Fibroblast of upper back skin (primary cell): Measurements from ENCODE around the gene GAN.
"Not testable (repeated sequence)": the region's sequence is repeated elsewhere in the genome, so short reads cannot be mapped to it uniquely, and the experiment has no call there.

ENCODE experiments used
- DNase-seq: peaks from one replicate; pipeline ENCODE4 v3.0.0-alpha.2; 2013

Gene GAN

DNA sequence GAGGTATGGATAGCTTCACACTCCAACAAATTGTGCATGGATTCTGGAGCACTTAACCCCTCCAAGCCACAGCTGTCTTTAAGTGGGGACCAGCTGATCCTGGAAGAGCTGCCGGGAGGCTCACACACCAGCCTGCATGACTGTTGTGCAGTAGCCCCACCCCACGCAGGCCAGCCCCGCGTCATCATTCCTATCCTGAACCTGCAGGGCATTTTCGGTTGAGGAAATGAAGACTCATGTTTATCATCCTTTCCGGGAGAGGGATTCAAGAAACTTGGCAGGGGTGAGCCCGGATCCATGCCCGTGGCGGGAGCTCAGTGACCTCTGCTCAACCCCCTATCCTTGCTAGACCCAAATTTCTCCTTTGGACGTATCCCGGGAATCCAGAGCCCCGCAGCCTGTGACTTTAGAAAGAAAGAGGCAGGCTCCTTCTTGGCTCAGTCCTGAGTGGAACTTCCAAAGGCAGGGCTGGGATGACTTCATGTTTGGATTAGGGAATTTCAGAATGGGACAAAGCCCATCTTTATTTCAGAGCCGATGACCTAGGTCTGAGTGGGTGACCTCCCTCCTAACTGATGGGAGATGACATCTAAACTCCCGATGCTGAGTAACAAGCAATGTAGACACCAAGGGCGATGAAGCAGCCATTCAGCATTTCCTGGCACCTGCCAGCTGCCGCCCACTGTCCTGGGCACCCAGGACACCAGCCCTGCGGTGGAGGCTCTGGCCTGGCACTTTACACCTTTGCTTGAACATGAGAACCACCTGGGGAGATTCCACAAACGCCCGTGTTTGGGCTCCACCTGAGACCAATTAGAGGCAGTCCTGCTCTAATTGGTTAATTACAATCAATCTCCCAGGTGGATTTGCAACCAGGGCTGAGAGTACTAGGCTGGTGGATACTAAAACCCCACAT is 86.5 kb downstream of the GAN start:
- peak; percentile 11 for DNase-seq

DNA sequence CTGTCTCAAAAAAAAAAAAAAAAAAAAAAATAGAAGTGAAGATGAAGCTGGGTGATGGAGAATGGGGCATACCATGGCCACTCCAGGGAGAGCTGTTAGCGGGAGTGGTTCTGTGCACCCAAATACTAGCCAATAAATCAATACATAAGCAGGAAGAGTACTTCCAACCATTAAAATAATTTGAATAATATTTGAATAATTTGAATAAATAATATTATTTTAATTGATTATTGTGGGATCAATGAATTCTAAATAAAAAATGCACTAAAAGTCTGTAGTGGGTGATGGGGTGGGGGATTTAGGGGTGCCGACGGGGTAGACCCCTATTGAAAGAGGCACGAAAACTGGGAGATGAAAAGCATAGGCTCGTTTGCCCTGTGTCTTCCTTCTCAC is 88.4 kb downstream of the GAN start:
- no peak for DNase-seq

DNA sequence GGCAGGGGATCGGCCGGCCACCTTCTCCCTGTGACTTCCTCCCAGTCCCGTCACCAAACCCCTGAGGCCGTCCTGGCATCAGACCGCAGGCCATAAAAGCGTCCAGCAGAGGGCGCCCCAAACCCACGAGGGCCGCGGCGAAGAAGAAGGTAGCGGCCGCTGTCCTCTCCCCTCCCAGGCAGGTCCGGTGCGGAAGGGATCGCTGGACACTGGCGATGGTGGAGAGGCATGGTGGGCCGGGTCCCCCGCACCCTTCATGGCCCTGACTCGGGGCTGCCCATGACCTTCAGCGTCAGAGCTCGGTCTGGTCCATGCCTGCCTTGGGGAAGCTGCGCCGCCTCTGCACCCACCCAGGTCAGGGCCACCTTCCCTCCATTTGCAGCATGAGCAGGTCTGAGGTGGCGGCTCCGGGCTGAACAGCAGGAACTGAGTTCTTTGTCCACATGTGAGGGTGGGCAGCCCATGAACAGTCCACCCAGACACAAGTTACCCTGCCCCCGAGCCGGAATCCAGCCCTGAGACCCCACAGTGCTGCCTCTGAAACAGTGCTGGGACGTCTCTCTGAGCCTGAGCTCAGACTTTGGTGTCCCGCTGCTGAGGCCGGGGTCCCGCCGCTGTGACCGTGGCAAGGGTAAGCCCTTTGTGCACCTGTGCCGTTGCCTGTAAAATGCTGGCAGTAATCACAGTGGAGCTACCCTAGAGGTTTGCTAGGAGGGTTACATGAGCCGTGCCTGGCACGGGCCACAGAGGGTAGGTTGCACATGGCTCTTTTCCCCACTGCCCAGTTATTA is 89.0 kb downstream of the GAN start:
- DNase-seq, result peak; percentile 55

DNA sequence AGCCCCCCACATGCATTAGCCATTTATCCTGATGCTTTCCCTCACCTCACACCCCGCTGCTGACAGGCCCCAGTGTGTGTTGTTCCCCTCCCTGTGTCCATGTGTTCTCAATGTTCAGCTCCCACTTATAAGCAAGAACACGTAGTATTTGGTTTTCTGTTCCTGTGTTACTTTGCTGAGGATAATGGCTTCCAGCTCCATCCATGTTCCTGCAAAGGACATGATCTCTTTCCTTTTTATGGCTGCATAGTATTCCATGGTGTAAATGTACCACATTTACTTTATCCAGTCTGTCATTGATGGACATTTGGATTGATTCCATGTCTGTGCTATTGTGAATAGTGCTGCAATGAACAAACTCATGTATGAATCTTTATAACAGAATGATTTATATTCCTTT is 90.2 kb downstream of the GAN start:
- DNase-seq, result not testable (repeated sequence)

DNA sequence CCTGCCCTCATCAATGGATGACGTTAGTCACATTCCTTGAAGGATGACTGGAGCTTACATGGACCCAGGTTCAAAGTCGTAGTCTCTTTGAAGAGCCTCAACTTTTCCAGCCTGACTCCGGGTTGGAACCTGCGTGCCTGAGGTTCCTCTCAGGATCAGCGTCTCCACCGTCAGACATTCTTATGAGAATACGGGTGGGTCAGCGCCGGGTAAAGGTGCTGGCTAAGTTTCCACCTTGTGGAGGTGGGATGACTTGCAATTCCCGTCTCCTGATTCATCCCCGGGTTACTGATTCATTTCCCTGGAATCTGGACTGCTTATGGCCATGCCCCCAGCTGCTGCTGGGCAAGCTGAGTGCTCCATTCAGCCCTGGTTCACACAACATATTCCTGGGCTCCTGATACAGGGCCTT is 90.9 kb downstream of the GAN start:
- DNase-seq, result peak; percentile 83

DNA sequence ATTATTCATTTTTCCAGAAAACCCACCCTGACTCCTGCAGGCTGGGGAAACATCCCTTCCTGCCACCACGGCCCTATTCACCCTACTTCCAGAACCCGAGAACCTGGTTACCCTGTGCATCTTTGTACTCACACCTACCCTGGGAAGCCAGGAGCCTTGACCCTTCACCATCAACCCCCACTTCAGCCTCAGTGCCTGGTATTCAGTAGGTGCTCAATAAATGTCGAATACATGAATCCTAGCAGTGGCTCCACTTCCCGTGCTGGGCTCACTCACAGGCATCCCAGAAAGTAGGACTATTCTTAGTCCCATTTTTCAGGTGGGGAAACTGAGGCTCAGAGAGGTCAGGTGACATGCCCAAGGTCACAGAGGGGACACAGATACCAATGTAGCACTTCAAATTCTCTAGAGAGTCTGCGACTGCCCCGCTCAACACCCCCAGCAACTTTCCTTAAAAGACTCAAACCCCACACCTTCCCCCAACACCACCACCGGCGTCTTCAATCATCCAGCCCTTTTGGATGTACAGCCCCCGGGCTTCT is 93.7 kb downstream of the GAN start:
- no peak for DNase-seq

DNA sequence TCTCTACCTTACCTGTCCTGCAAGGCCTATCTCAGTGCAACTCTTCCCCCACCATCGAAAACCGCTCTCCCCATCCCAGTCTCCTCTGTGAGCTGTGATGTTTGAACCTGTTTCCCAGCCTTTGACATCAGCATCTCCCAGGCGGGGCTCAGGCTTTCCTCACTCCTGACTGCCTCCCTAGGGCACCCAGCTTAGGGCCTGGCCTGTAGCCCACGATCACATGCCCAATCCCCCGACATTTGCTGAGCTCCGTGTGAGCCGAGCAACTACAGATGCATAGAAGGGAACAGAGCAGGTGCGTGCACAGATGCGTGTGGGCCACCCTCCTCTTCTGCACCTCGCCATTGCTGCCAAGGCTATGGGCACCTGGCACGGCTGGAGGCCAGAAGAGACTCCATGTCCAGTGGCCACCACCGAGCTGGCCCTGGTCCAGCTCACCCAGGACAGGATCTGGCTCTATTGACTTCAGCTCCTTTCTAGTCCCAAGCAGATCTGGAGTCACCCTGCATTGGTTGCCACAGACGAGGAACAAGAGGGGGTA is 94.3 kb downstream of the GAN start:
- no peak for DNase-seq

DNA sequence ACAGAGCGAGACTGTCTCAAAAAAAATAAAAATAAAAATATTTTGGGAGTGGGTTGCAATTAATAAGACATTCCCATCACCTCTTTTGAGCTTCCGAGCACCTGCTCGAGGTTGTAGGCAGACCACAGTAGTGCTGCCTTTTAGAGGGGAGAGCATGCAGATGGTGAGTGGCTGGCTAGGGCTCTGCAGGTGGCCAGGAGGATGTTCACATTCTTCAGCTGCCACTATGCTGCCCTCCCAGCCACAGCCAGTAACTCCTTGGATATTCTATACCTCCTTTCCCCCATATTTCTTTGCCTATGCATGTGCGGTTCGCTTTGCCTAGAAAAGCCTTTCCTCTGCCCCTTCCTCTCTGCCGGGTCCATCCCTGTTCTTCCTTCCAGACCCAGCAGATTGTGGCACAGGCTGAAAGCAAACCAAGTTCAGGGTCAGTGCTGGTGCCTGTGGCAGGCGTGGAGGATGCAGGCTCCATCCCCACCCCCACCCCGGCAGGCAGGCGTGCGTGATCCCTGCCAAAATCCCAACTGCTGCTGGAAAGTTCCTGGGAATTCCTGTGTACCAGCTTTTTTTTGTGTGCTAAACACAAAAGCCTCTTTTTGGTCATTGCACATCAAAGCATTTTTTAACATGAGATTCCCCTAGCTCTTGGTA is 96.0 kb downstream of the GAN start:
- peak; percentile 18 for DNase-seq

DNA sequence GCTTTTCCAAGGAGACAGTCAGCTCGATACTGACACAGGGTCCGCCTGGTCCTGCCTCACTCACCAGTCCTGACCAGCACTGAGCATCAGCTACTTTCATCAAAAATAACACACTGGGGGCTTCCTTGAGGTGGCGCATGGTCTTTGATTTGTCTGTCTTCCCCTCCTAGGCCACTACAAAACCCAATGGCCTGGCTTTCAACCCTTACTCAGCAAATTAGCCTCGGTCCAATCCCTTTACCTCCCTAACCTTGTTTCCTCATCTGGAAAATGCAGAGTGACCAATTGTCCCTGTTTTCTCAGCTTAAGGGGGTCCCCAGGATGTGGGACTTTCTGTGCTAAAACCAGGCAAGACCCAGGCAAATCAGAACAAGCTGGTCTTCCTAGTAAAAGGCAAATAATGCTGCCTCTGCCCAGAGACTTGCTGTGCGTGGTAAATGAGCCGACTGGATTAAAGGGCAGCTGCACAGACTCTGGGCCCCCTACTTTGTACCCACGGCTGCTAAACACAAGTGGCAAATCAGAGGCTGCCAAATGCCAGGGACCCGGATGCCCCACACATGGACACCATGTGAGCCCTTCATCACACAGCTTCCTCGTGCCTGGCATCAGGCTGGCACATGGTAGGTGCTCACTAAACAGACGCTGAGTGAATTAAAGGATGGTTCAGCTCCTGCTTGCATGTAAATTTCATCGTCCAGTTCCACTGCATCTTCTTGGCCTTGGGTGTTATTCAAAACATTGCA is 98.7 kb downstream of the GAN start:
- DNase-seq, result no peak

DNA sequence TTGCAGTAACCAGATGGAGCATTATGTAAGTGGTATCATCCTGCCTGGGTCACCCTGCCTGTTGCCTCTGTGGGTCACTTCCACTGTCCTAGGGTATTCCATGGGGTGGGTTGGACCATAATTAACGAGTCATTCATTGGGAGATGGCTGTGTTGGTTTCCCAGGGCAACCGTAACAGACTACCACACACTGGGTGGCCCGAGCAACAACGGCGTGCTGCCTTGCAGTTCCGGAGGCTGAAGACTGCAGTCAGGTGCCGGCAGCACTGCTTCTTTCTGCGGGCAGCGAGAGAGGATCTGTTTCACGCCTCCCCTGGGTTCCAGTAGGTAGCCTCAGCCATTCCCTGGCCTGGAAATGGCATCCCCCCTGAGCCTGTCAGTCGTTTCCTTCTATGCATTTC is 101.0 kb downstream of the GAN start:
- no peak for DNase-seq

DNA sequence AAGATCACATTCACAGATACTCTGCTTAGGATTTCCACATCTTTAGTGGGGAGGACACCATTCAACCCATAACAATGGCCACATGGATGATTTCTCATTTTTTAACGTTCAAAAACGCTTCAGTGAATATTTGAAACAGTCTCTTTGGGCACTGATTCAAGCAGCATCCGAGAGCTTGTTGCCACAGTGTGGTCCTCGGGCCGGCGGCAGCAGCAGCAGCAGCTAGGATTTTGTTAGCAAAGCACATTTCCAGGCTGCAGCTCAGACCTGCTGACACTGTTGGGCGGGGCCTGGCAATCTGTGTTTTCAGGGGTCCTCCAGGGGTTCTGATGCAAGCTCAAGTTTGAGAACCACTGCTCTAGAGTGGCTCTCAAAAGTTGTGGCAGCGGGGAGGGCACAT is 102.0 kb downstream of the GAN start:
- DNase-seq, result no peak

DNA sequence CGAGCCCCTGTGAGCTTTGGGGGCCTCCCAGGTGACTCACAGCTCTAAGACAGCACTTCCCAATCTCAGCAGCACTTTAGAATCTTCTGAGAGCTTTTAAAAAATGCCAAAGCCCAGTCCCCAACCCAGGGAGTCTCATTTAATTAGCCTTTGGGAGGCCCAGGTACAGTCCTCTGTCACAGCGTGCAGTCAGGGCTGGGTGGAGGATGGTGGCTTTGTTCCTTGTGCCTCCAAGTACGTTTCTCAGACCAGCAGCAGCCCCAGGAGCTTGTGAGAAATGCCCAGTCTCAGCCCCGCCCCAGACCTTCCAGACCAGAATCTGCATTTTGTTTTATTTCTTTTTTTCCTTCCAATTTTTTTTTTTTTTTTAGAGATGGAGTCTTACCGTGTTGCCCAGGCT is 102.4 kb downstream of the GAN start:
- DNase-seq, result no peak

DNA sequence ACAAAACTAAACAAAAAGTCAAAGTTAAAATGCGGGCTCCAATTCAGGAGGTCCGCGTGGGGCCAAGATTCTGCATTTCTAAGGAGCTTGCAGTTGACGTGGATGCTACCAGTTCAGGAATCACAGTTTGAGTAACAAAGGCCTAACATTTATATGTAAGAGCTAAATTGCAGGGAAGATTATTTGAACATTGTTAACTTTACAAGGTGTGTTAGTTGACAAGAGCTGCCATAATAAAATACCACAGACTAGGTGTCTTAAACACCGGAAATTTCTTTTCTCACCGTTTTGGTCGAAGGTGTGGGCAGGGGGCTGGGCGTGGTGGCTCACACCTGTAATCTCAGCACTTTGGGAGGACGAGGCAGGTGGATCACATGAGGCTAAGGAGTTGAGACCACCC is 105.0 kb downstream of the GAN start:
- no peak for DNase-seq

DNA sequence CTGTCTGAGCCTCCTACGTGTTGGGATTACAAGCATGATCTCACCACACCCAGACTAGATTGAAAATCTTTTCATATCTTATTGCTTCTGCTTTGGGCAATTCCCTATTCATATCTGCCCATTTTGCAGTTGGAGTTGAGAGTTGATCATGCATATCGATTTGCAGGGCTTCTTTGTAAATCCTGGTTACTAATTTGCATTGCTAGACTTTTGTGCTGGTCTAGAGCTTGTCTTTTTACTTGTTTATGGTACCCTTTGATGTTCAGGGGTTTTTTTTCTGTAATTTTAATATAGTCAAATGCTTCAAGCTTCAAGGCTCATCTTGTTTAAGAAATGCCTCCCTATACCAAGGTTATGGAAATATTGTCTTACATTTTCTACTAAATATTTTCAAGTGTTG is 106.4 kb downstream of the GAN start:
- no peak for DNase-seq

DNA sequence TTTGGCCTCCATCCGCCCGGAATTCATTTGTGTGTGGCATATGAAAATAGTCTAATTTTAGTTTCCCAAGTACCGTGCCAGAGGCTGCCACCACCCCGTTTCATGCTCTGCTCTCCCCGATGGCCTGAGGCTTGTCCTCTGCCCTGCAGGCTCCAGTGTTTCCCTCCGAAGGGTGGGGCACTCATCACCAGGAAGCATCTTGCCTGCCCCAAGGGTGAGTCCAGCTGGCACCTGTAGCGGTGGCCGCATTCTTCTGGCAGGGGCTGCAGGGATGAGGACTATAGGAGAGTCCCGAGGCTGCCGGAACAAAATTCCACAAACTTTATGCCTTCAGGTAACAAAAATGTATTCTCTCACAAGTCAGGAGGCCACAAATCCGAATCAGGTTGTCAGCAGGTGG is 106.8 kb downstream of the GAN start:
- DNase-seq, result no peak

DNA sequence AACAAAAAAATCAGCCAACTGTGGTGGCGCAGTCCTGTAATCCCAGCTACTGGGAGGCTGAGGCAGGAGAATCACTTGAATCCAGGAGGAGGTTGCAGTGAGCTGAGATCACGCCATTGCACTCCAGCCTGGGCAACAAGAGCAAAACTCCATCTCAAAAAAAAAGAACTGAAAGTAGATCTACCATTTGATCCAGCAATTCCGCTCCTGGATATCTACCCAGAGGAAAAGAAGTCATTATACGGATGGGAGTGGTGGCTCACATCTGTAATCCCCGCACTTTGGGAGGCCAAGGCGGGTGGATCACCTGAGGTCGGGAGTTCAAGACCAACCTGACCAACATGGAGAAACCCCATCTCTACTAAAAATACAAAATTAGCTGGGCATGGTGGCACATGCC is 107.4 kb downstream of the GAN start:
- not testable (repeated sequence) for DNase-seq

DNA sequence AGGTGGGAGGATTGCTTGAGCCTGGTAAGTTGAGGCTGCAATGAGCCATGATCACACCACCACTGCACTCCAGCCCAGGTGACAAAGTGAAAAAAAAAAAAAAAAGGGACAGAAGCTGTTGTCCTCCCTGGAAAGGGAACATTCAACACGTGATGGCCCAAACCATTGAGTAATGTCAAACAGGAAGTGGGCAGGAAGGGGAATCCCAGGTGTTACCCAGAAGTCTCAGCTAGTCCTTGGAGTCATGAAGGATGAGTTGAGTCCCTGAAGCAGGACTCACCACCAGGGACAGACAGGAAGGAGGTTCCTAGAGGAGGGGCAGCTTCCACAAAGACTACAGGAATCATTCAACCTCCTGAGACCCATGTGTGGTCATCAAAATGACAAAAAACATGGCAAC is 110.0 kb downstream of the GAN start:
- no peak for DNase-seq

DNA sequence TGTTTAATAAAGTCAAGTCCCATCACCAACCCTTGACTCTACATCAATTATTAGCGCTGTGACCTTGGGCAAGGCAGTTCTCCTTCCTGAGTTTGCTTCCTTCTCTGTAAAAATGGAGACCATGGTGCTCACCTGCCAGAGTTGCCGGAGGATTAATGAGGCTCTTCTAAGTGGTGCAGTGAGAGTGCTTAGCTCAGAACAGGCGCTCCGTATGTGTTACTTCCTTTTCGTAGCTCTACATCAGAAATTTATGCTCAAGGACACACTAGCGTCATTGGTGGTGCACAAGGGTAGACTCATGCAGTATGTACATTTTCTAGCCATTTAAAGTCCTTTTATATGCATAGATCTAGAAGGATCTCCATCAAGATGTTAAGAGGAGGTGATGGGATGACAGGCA is 112.5 kb downstream of the GAN start:
- no peak for DNase-seq

DNA sequence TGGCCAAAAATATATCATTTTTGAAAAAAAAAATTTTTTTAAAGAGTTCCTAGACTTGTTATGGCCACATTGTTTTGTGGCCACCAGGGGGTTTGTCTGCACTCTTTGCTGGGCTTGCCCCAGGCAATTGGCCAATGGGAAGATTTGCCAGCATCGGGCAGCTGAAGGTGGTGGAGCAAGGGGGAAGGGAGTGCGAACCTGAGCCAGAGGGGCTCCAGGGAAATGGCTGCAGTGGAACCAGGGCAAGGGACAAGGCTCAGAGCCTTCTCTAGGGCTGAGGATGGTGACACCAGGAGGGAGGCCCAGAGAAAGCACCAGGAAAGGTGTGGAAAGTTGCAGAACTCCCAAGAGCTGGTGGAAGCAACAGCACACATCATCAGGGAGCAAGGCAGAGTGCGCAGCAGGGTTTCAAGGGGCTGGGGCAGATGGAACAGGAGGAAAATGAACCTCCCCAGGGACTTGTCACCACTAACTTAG is 114.3 kb downstream of the GAN start:
- peak; percentile 41 for DNase-seq

DNA sequence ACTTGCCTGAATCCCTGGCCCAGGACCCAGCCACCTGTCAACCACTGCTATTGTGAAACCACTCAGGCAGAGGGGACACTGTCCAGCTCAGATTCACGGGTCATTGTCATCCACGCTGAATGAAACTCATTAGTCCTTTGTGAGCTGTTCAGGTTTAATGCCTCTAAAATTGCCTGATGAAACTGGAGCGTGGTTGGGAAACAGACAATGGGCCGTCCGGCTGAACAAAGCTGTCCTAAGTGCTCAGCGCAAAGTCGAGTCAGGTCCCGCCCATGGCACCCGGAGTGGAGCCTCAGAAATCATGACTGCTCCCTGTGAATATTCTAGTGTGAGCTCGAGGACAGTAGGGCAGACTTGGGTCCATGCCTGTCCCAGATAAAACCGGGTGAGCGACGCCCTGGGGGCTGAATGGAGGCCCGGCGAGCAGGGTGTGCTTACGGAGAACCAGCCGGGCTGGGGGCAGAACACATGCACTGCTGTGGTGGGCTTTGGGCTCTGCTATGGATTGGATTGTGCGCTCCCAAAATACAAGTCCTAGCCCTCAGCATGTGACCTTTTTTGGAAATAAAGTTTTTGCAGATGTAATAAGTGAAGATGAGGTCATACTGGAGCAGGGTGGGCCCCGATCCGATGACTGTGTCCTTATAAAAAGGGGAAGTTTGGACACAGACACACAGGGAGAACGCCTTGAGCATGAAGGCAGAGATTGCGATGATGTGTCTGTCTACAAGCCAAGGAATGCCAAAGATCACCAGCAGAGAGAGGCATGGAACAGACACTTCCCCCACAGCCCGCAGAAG is 117.0 kb downstream of the GAN start:
- DNase-seq, result peak; percentile 77

DNA sequence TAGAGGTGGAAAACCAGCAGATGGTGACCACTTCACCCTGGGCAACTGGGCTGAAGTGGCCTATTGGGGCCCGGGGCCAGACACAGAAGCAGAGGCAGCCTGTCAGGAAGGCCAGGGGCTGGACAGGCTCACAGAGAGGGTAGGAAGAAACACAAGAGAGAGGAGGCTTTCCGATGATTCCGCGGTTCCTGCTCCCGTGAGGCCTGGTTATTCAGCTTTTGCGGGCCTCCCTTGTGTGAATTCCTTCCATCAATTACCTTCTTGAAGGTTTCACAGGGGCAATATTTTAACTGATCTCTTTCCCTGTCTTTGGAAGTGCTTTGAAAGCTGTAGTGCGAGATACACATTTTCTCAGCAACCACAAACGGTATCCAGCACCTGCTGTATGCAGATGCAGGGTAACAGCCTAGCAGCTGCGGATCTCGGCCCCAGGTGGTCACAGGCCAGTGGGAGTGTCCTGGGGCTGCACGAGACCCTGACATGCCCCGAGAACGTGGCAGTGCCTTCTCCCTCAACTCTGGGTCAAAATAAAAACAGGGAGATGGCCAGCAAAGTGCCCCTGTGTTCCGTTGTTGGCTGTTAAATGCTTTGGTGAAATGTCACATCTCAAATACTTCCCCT is 118.3 kb downstream of the GAN start:
- no peak for DNase-seq
